Right renal cortex interstitium (tissue), 3 donors: ENCODE data around the gene ATP1A1. TPM values are rescaled to one million over a fixed set of nuclear protein-coding genes. Genes with fewer than 3 reads are reported as not detected.

Experiments used
- DNase-seq, 3 donors: peaks; one replicate each; pipeline ENCODE4 v3.0.0-alpha.2; 2013; ENCODE audit warnings: low read depth in 3 of 3, low spot score in 2 of 3
- polyA plus RNA-seq, 3 donors: library from polyadenylated mRNA; unstranded; fragments of 120-200 nt; gene quantifications; one replicate each; pipeline ENCODE4 v1.2.1, GENCODE V29; 2013; ENCODE audit not compliant: insufficient read length in 3 of 3

Gene ATP1A1
- polyA plus RNA-seq, 3 donors = 873 to 1,123 (median 1,088) TPM

GRCh38 chr1:116388122-116388521, 15.1 kb downstream of the ATP1A1 start:
- DNase-seq = no peak

GRCh38 chr1:116389013-116389412, 16.0 kb downstream of the ATP1A1 start:
- no peak for DNase-seq

GRCh38 chr1:116389686-116390085, 16.6 kb downstream of the ATP1A1 start:
- DNase-seq = no peak

GRCh38 chr1:116390195-116390594, 17.2 kb downstream of the ATP1A1 start:
- no peak for DNase-seq

- no peak for DNase-seq
These were observed 18.1 kb downstream of the ATP1A1 start for GRCh38 chr1:116391185-116391584.

- no peak for DNase-seq
These were observed 19.8 kb downstream of the ATP1A1 start for GRCh38 chr1:116392717-116393404.

- DNase-seq = no peak
These were observed 20.7 kb downstream of the ATP1A1 start for GRCh38 chr1:116393792-116394191.

GRCh38 chr1:116394270-116394669, 21.2 kb downstream of the ATP1A1 start:
- DNase-seq = no peak

GRCh38 chr1:116396769-116397168, 23.7 kb downstream of the ATP1A1 start:
- DNase-seq = no peak

GRCh38 chr1:116397728-116398127, 24.7 kb downstream of the ATP1A1 start:
- no peak for DNase-seq

- no peak for DNase-seq
These were observed 27.7 kb downstream of the ATP1A1 start for GRCh38 chr1:116400780-116401179.

GRCh38 chr1:116401646-116402176, 28.7 kb downstream of the ATP1A1 start:
- DNase-seq = no peak

GRCh38 chr1:116402333-116402732, 29.3 kb downstream of the ATP1A1 start:
- no peak for DNase-seq

- no peak for DNase-seq
These were observed 30.6 kb downstream of the ATP1A1 start for GRCh38 chr1:116403496-116404136.

- DNase-seq = no peak
These were observed 31.7 kb downstream of the ATP1A1 start for GRCh38 chr1:116404699-116405098.

GRCh38 chr1:116405241-116406135, 32.4 kb downstream of the ATP1A1 start:
- no peak for DNase-seq

GRCh38 chr1:116407033-116407432, 34.0 kb downstream of the ATP1A1 start:
- no peak for DNase-seq

GRCh38 chr1:116408193-116408592, 35.1 kb downstream of the ATP1A1 start:
- DNase-seq = no peak

- DNase-seq = no peak
These were observed 36.0 kb downstream of the ATP1A1 start for GRCh38 chr1:116408803-116409720.

GRCh38 chr1:116409751-116410191, 36.7 kb downstream of the ATP1A1 start:
- no peak for DNase-seq
